ENCODE results near the gene SVOP. TPM values are rescaled to one million over a fixed set of nuclear protein-coding genes. Genes with fewer than 3 reads are reported as not detected.
A peak's percentile ranks its signal among the peaks of the same experiment; 100 is the strongest.

Gene SVOP
- total and polyA plus RNA-seq, 2 of the 8 experiments (the other 6 are each of a cell fraction or from before 2014, with no cell fraction given): 0.06 TPM; not detected in 1

DNA sequence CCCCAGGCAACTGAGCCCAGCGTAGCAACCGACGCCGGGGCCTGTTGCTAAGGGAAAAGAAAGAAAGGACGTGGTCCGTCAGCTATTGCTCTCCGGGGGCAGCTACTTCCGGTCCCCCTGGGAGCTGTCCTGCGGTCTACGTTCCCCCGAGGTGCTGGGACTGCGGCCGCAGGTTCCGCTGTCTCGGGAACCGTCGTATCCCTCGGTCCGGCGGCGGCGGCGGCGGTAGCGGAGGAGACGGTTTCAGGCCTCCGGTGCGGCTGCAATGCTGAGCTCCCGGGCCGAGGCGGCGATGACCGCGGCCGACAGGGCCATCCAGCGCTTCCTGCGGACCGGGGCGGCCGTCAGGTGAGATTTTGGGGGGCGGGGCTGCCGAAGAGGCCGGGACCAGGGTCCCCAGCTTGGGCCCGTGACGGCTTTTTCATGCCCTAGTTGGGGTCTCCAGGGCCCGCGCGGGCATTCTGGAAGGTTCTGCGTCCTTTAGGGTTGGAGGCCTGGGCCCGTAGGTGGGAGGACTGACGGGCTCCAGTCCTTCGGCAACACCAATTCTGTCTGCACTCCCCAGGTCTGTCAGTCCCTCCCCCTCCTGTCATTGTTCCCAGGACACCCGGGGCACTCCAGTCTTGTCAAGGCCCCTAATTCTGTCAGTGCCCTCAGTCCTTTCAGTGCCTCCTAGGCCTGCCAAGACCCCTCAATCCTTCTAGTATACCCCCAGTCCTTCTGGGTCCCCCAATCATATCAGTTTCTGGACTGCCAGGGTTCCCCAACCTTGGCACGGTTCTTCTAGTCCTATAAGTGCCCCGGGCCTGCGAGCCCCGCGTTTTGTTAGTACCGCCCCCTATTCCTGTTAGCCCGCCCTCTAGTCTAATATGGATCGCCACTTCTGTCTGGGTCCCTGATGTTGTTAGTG is 31.8 kb upstream of the SVOP start, which contains the start of gene USP30 (continued):
- TF ChIP-seq, protein P1, sequence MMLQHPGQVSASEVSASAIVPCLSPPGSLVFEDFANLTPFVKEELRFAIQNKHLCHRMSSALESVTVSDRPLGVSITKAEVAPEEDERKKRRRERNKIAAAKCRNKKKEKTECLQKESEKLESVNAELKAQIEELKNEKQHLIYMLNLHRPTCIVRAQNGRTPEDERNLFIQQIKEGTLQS (IDR thresholded peaks at IDR 0.05; ENCODE audit: insufficient read depth, low read depth, low read length): no peak
- TF ChIP-seq MAFK (IDR thresholded peaks at IDR 0.05; ENCODE audit: low read depth, low read length) (no peak), TAF1 (IDR thresholded peaks at IDR 0.05; ENCODE audit: low read depth, low read length) (peak; percentile 75), CEBPB (IDR thresholded peaks at IDR 0.05; ENCODE audit: low read depth, low read length) (0 out of 2 replicates have a peak, but pooled peaks have one; percentile 12), BACH1 (IDR thresholded peaks at IDR 0.05; ENCODE audit: low read length) (no peak), HDAC2 (IDR thresholded peaks at IDR 0.05; ENCODE audit: borderline replicate concordance in 1 of 2, low read depth in 2 of 2, low read length in 2 of 2) (peak; percentile 22 to 81; a peak in 1 of 4 replicates), SUZ12 (IDR thresholded peaks at IDR 0.05; ENCODE audit: low read length) (no peak), SAP30 (IDR thresholded peaks at IDR 0.05; ENCODE audit: insufficient read depth, insufficient replicate concordance, low read length) (peak; percentile 95), SRF (IDR thresholded peaks at IDR 0.05; ENCODE audit: low read depth, low read length) (peak; percentile 73), ZNF274 (IDR thresholded peaks at IDR 0.05; ENCODE audit: borderline replicate concordance, extremely low read depth, low read length) (no peak), TEAD4 (IDR thresholded peaks at IDR 0.05; ENCODE audit: low read depth, low read length) (no peak; the same call in 1 of the 2 replicates), RAD21 (IDR thresholded peaks at IDR 0.05 in 1 of 2, conservative IDR thresholded peaks at IDR 0.05 in 1 of 2; ENCODE audit: low read depth in 2 of 2, low read length in 2 of 2) (peak; percentile 20 to 25; a peak in 2 of 4 replicates), NANOG (IDR thresholded peaks at IDR 0.05; ENCODE audit: insufficient read depth, low read depth, low read length, poor library complexity, severe bottlenecking) (no peak), TBP (IDR thresholded peaks at IDR 0.05; ENCODE audit: low read depth, low read length) (peak; percentile 77), HDAC6 (IDR thresholded peaks at IDR 0.05; ENCODE audit: low read depth, low read length) (no peak), SIRT6 (IDR thresholded peaks at IDR 0.05; ENCODE audit: low read length) (no peak), SP1 (IDR thresholded peaks at IDR 0.05; ENCODE audit: low read depth, low read length) (peak; percentile 79), GTF2F1 (IDR thresholded peaks at IDR 0.05; ENCODE audit: borderline replicate concordance, low read depth, low read length) (peak; percentile 62; the same call in 1 of the 2 replicates), PHF8 (conservative IDR thresholded peaks at IDR 0.05; ENCODE audit: low read depth, low read length) (peak; percentile 66), KDM4A (IDR thresholded peaks at IDR 0.05; ENCODE audit: low read depth, low read length, severe bottlenecking) (peak; percentile 66), SP2 (IDR thresholded peaks at IDR 0.05; ENCODE audit: low read length) (no peak), TCF12 (IDR thresholded peaks at IDR 0.05; ENCODE audit: low read depth, low read length) (peak; percentile 50; the same call in 1 of the 2 replicates)
- TF ChIP-seq, protein P2, sequence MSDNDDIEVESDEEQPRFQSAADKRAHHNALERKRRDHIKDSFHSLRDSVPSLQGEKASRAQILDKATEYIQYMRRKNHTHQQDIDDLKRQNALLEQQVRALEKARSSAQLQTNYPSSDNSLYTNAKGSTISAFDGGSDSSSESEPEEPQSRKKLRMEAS (IDR thresholded peaks at IDR 0.05): peak; percentile 42
